ENCODE measurements around the gene THBS3. TPM values are rescaled to one million over a fixed set of nuclear protein-coding genes. Genes with fewer than 3 reads are reported as not detected.

THBS3 gene
- total and polyA plus RNA-seq, 3 experiments from 2014 or later: 2.9 to 7.9 (median 7.8) TPM

- peaks cover 10 to 12% (median 12%) of the 10 kb centered on the region in 3 donors for H3K4me1 Mint-ChIP-seq
- no peaks in the 10 kb centered on the region for H3K36me3 ChIP-seq (ENCODE audit: insufficient read depth, low read length)
- peak in 1 of 5 donors; percentile 40 for DNase-seq
- no peaks in the 10 kb centered on the region for H3K9me3 Mint-ChIP-seq
- H3K27me3 Mint-ChIP-seq: peaks cover 0 to 3% of the 10 kb centered on the region in 2 donors
- H3K27ac ChIP-seq (ENCODE audit: low read depth, low read length): no peak overlapping the region
- H3K27me3 ChIP-seq (ENCODE audit: insufficient read depth, low read length, poor library complexity, severe bottlenecking): no peaks in the 10 kb centered on the region
- H3K4me3 ChIP-seq (ENCODE audit: low read length): no peak overlapping the region
- ChIA-PET POLR2A (no interaction called here), CTCF (interaction anchor here (1.2 to 3.3 kb wide), 5 partner anchors 9 to 41 kb away, joined by 4 to 14 read pairs (median 6); partner anchors contain the start of genes KRTCAP2 and TRIM46)
- peak overlapping the region in 1 of 7 donors; percentile 24 for H3K4me3 Mint-ChIP-seq
- peaks cover 0 to 2% (median 0%) of the 10 kb centered on the region in 3 donors for H3K36me3 Mint-ChIP-seq
- peak overlapping the region in 2 of 8 donors; percentile 52 to 79 for H3K27ac Mint-ChIP-seq
- peaks cover 10% of the 10 kb centered on the region for H3K4me1 ChIP-seq (ENCODE audit: insufficient read depth, low read length)
- no peaks in the 10 kb centered on the region for H3K9me3 ChIP-seq (ENCODE audit: low read length)
Measured at GRCh38 chr1:155202731-155203515, 4.8 kb downstream of the THBS3 start.

- Histone ChIP-seq H3K36me3 (ENCODE audit: insufficient read depth, low read length) (no peaks in the 10 kb centered on the region), H3K27me3 (ENCODE audit: insufficient read depth, low read length, poor library complexity, severe bottlenecking) (no peaks in the 10 kb centered on the region), H3K4me3 (ENCODE audit: low read length) (no peak overlapping the region), H3K4me1 (ENCODE audit: insufficient read depth, low read length) (peaks cover 3% of the 10 kb centered on the region), H3K27ac (ENCODE audit: low read depth, low read length) (no peak overlapping the region), H3K9me3 (ENCODE audit: low read length) (no peaks in the 10 kb centered on the region)
- POLR2A ChIA-PET: no interaction called here
- H3K36me3 Mint-ChIP-seq: peaks cover 0 to 3% (median 2%) of the 10 kb centered on the region in 3 donors
- CTCF ChIA-PET: interaction anchor here (1.1 to 3.3 kb wide), 3 partner anchors 9 to 29 kb away, joined by 5 to 14 read pairs (median 6); partner anchors contain the start of genes KRTCAP2 and TRIM46
- DNase-seq: peak in 1 of 5 donors; percentile 43
- H3K4me1 Mint-ChIP-seq: peaks cover 5 to 6% (median 6%) of the 10 kb centered on the region in 3 donors
- no peaks in the 10 kb centered on the region for H3K9me3 Mint-ChIP-seq
- peaks cover 0 to 3% of the 10 kb centered on the region in 2 donors for H3K27me3 Mint-ChIP-seq
- H3K27ac Mint-ChIP-seq: peak overlapping the region in 2 of 8 donors; percentile 23 to 79
- peak overlapping the region in 1 of 7 donors; percentile 24 for H3K4me3 Mint-ChIP-seq
Measured at GRCh38 chr1:155202198-155202597, 5.5 kb downstream of the THBS3 start.

- no peaks in the 10 kb centered on the region for H3K27me3 Mint-ChIP-seq
- no peaks in the 10 kb centered on the region for H3K9me3 Mint-ChIP-seq
- H3K36me3 ChIP-seq (ENCODE audit: insufficient read depth, low read length): no peaks in the 10 kb centered on the region
- CTCF ChIA-PET: interaction anchor here (1.0 to 2.3 kb wide), 2 partner anchors 26 to 50 kb away, joined by 3 to 8 read pairs; no protein-coding TSS in a partner anchor
- no peak overlapping the region for H3K27ac ChIP-seq (ENCODE audit: low read depth, low read length)
- no peaks in the 10 kb centered on the region for H3K27me3 ChIP-seq (ENCODE audit: insufficient read depth, low read length, poor library complexity, severe bottlenecking)
- no peak overlapping the region for H3K4me3 Mint-ChIP-seq
- no peaks in the 10 kb centered on the region for H3K9me3 ChIP-seq (ENCODE audit: low read length)
- H3K4me1 Mint-ChIP-seq: no peaks in the 10 kb centered on the region
- POLR2A ChIA-PET: no interaction called here
- no peak overlapping the region for H3K4me3 ChIP-seq (ENCODE audit: low read length)
- H3K4me1 ChIP-seq (ENCODE audit: insufficient read depth, low read length): no peaks in the 10 kb centered on the region
- DNase-seq: peak in 1 of 5 donors; percentile 35
- peaks cover 0 to 3% (median 2%) of the 10 kb centered on the region in 3 donors for H3K36me3 Mint-ChIP-seq
- H3K27ac Mint-ChIP-seq: peak overlapping the region in 1 of 8 donors; percentile 80
Measured at GRCh38 chr1:155200920-155201319, 6.8 kb downstream of the THBS3 start.

GRCh38 chr1:155199792-155200191 is 7.9 kb downstream of the THBS3 start:
- Histone ChIP-seq H3K36me3 (ENCODE audit: insufficient read depth, low read length) (no peaks in the 10 kb centered on the region), H3K4me3 (ENCODE audit: low read length) (no peak overlapping the region), H3K27me3 (ENCODE audit: insufficient read depth, low read length, poor library complexity, severe bottlenecking) (no peaks in the 10 kb centered on the region), H3K9me3 (ENCODE audit: low read length) (no peaks in the 10 kb centered on the region), H3K4me1 (ENCODE audit: insufficient read depth, low read length) (no peaks in the 10 kb centered on the region), H3K27ac (ENCODE audit: low read depth, low read length) (no peak overlapping the region)
- Mint-ChIP-seq H3K27me3 (no peaks in the 10 kb centered on the region), H3K4me1 (peaks cover under 1 to 9% (median 4%) of the 10 kb centered on the region in 3 donors), H3K4me3 (peak overlapping the region in 1 of 7 donors; percentile 13), H3K27ac (peak overlapping the region in 1 of 8 donors; percentile 1), H3K36me3 (peaks cover 0 to 3% (median 2%) of the 10 kb centered on the region in 3 donors), H3K9me3 (no peaks in the 10 kb centered on the region)
- ChIA-PET CTCF (interaction anchor here (2.2 to 2.3 kb wide), 2 partner anchors 24 to 50 kb away, joined by 6 to 8 read pairs; no protein-coding TSS in a partner anchor), POLR2A (interaction anchor here (0.7 kb wide), 1 partner anchor 25 kb away, joined by 5 read pairs; no protein-coding TSS in a partner anchor)
- DNase-seq: peak in 1 of 5 donors; percentile 24

- peak overlapping the region in 1 of 7 donors; percentile 37 for H3K4me3 Mint-ChIP-seq
- Histone ChIP-seq H3K36me3 (ENCODE audit: insufficient read depth, low read length) (no peaks in the 10 kb centered on the region), H3K4me1 (ENCODE audit: insufficient read depth, low read length) (peaks cover 10% of the 10 kb centered on the region), H3K27me3 (ENCODE audit: insufficient read depth, low read length, poor library complexity, severe bottlenecking) (no peaks in the 10 kb centered on the region), H3K9me3 (ENCODE audit: low read length) (no peaks in the 10 kb centered on the region), H3K27ac (ENCODE audit: low read depth, low read length) (no peak overlapping the region), H3K4me3 (ENCODE audit: low read length) (no peak overlapping the region)
- peaks cover 0 to 3% (median 1%) of the 10 kb centered on the region in 3 donors for H3K36me3 Mint-ChIP-seq
- ChIA-PET POLR2A (interaction anchor here (0.7 kb wide), 1 partner anchor 557 kb away, joined by 4 read pairs; no protein-coding TSS in a partner anchor), CTCF (interaction anchor here (2.2 to 2.3 kb wide), 2 partner anchors 23 to 51 kb away, joined by 6 to 8 read pairs; no protein-coding TSS in a partner anchor)
- H3K27ac Mint-ChIP-seq: peak overlapping the region in 1 of 8 donors; percentile 58
- H3K9me3 Mint-ChIP-seq: no peaks in the 10 kb centered on the region
- no peaks in the 10 kb centered on the region for H3K27me3 Mint-ChIP-seq
- H3K4me1 Mint-ChIP-seq: peaks cover 13 to 22% (median 15%) of the 10 kb centered on the region in 3 donors
- peak in 1 of 5 donors; percentile 9 for DNase-seq
Measured at GRCh38 chr1:155198547-155198906, 9.2 kb downstream of the THBS3 start.

- Histone ChIP-seq H3K36me3 (ENCODE audit: insufficient read depth, low read length) (no peaks in the 10 kb centered on the region), H3K27me3 (ENCODE audit: insufficient read depth, low read length, poor library complexity, severe bottlenecking) (no peaks in the 10 kb centered on the region), H3K4me3 (ENCODE audit: low read length) (no peak overlapping the region), H3K4me1 (ENCODE audit: insufficient read depth, low read length) (peaks cover 15% of the 10 kb centered on the region), H3K27ac (ENCODE audit: low read depth, low read length) (no peak overlapping the region), H3K9me3 (ENCODE audit: low read length) (no peaks in the 10 kb centered on the region)
- ChIA-PET CTCF (interaction anchor here (1.3 to 2.2 kb wide), 2 partner anchors 10 to 52 kb away, joined by 5 to 6 read pairs; partner anchors contain the start of genes MTX1 and THBS3), POLR2A (no interaction called here)
- Mint-ChIP-seq H3K9me3 (no peaks in the 10 kb centered on the region), H3K27me3 (no peaks in the 10 kb centered on the region), H3K27ac (peak overlapping the region in 4 of 8 donors; percentile 9 to 58 (median 50)), H3K4me1 (peaks cover 17 to 27% (median 20%) of the 10 kb centered on the region in 3 donors), H3K4me3 (peak overlapping the region in 1 of 7 donors; percentile 37), H3K36me3 (peaks cover 0 to 3% (median 1%) of the 10 kb centered on the region in 3 donors)
- peak in 1 of 5 donors; percentile 36 for DNase-seq
Measured at GRCh38 chr1:155197901-155198546, 9.7 kb downstream of the THBS3 start.

- H3K27me3 Mint-ChIP-seq: no peaks in the 10 kb centered on the region
- no peak overlapping the region for H3K27ac ChIP-seq (ENCODE audit: low read depth, low read length)
- peaks cover 23 to 36% (median 26%) of the 10 kb centered on the region in 3 donors for H3K4me1 Mint-ChIP-seq
- H3K27me3 ChIP-seq (ENCODE audit: insufficient read depth, low read length, poor library complexity, severe bottlenecking): no peaks in the 10 kb centered on the region
- H3K4me1 ChIP-seq (ENCODE audit: insufficient read depth, low read length): peaks cover 22% of the 10 kb centered on the region
- no peak overlapping the region for H3K4me3 ChIP-seq (ENCODE audit: low read length)
- H3K9me3 ChIP-seq (ENCODE audit: low read length): no peaks in the 10 kb centered on the region
- POLR2A ChIA-PET: no interaction called here
- H3K36me3 ChIP-seq (ENCODE audit: insufficient read depth, low read length): no peaks in the 10 kb centered on the region
- CTCF ChIA-PET: interaction anchor here (1.3 to 1.5 kb wide), 2 partner anchors 11 to 30 kb away, joined by 3 to 5 read pairs; partner anchors contain the start of genes MTX1 and THBS3
- peak overlapping the region in 3 of 7 donors; percentile 8 to 45 (median 29) for H3K4me3 Mint-ChIP-seq
- no peaks in the 10 kb centered on the region for H3K9me3 Mint-ChIP-seq
- H3K27ac Mint-ChIP-seq: peak overlapping the region in 6 of 8 donors; percentile 78 to 94 (median 86)
- H3K36me3 Mint-ChIP-seq: peaks cover 0 to 3% (median 1%) of the 10 kb centered on the region in 3 donors
- peak in 1 of 5 donors; percentile 35 for DNase-seq
Measured at GRCh38 chr1:155196893-155197638, 10.6 kb downstream of the THBS3 start.
